SK-N-SH (cell line): ENCODE data around the gene IFT172. TPM values are rescaled to one million over a fixed set of nuclear protein-coding genes. Genes with fewer than 3 reads are reported as not detected.

Experiments
- CTCF ChIA-PET: fragments of 300-600, 350-600 bp; formaldehyde crosslinking; extraction: SDS; loops from one replicate; lab custom pipeline; 2021; lab: Yijun Ruan, JAX
- POLR2A ChIA-PET: fragments of 350-600 bp; sonication (Branson Sonifier 250); formaldehyde crosslinking; extraction: SDS; loops from one replicate; lab custom pipeline; 2020; ENCODE audit warnings: antibody characterized with exemption, inconsistent platforms; lab: Yijun Ruan, JAX
- DNase-seq: peaks from one replicate; pipeline ENCODE4 v3.0.0; 2012
- H2AFZ ChIP-seq: fragments of 200-600 bp; sonication (generic); 2 replicates; pipeline ENCODE4 v1.8.1; 2016; ENCODE audit warnings: antibody characterized with exemption, mild to moderate bottlenecking, low read depth
- H3F3A ChIP-seq: fragments of 200-600 bp; sonication (generic); replicated peaks from 2 replicates; pipeline ENCODE3; 2016; ENCODE audit warnings: antibody characterized with exemption, mild to moderate bottlenecking; ENCODE audit not compliant: insufficient read depth
- H3K27ac ChIP-seq, 2 experiments: fragments of 200-500 bp in 1 of 2; fragments of 200-600 bp in 1 of 2; sonication (Bioruptor generic) in 1 of 2; sonication (generic), shearing (Covaris generic) in 1 of 2; 2 replicates each; pipeline versions ENCODE4 v1.5.1 to v1.6.1; 2014 to 2016; ENCODE audit warnings: low read depth in 2 of 2, inconsistent platforms in 1 of 2, low read length in 1 of 2, mild to moderate bottlenecking in 1 of 2, mixed read lengths in 1 of 2
- H3K27me3 ChIP-seq: fragments of 200-600 bp; sonication (generic), shearing (Covaris generic); 2 replicates; pipeline ENCODE4 v1.6.1; 2016; ENCODE audit warnings: mixed run types; ENCODE audit not compliant: insufficient read depth
- H3K36me3 ChIP-seq, 2 experiments: fragments of 200-500 bp in 1 of 2; fragments of 200-600 bp in 1 of 2; sonication (Bioruptor generic) in 1 of 2; sonication (generic) in 1 of 2; replicated peaks in 1 of 2; 2 replicates each; pipeline versions ENCODE3 to v1.5.1; 2014 to 2016; ENCODE audit warnings: low read length in 1 of 2, mild to moderate bottlenecking in 1 of 2; ENCODE audit not compliant: insufficient read depth in 2 of 2, control insufficient read depth in 1 of 2
- H3K4me1 ChIP-seq, 2 experiments: fragments of 200-500 bp in 1 of 2; fragments of 200-600 bp in 1 of 2; sonication (Bioruptor generic) in 1 of 2; sonication (generic), shearing (Covaris generic) in 1 of 2; 2 replicates each; pipeline versions ENCODE4 v1.5.1 to v1.6.1; 2014 to 2016; ENCODE audit warnings: low read depth in 1 of 2, low read length in 1 of 2, mixed run types in 1 of 2; ENCODE audit not compliant: insufficient read depth in 2 of 2, control insufficient read depth in 1 of 2
- H3K4me2 ChIP-seq: fragments of 200-600 bp; sonication (generic), shearing (Covaris generic); 2 replicates; pipeline ENCODE4 v1.6.1; 2017; ENCODE audit warnings: mixed run types
- H3K4me3 ChIP-seq, 2 experiments: fragments of 200-500 bp in 1 of 2; fragments of 200-600 bp in 1 of 2; sonication (Bioruptor generic) in 1 of 2; sonication (generic), shearing (Covaris generic) in 1 of 2; 2 replicates each; pipeline versions ENCODE4 v1.5.1 to v1.8.1; 2014 to 2016; ENCODE audit warnings: low read depth in 2 of 2, inconsistent platforms in 1 of 2, low read length in 1 of 2, mild to moderate bottlenecking in 1 of 2, mixed read lengths in 1 of 2, moderate library complexity in 1 of 2
- H3K79me2 ChIP-seq: fragments of 200-600 bp; sonication (generic); 2 replicates; pipeline ENCODE4 v1.8.1; 2017; ENCODE audit warnings: mild to moderate bottlenecking; ENCODE audit not compliant: insufficient read depth
- H3K9ac ChIP-seq: fragments of 200-600 bp; sonication (generic); 2 replicates; pipeline ENCODE4 v1.6.1; 2017; ENCODE audit warnings: mixed run types
- H3K9me2 ChIP-seq: fragments of 200-600 bp; sonication (generic); 2 replicates; pipeline ENCODE4 v1.6.1; 2017; ENCODE audit warnings: mixed run types
- H3K9me3 ChIP-seq: fragments of 200-600 bp; sonication (generic); 2 replicates; pipeline ENCODE4 v1.6.1; 2017; ENCODE audit warnings: mixed run types, mild to moderate bottlenecking, moderate library complexity
- H4K20me1 ChIP-seq: fragments of 200-600 bp; sonication (generic); 2 replicates; pipeline ENCODE4 v1.6.1; 2017; ENCODE audit warnings: mild to moderate bottlenecking, mixed run types; ENCODE audit not compliant: insufficient read depth
- CTCF ChIP-seq: fragments of 200-600 bp; sonication (generic); IDR thresholded peaks from 2 replicates; pipeline ENCODE4 v1.6.1; 2017; ENCODE audit warnings: antibody characterized with exemption, mild to moderate bottlenecking, moderate library complexity
- EP300 ChIP-seq, 2 experiments: IDR thresholded peaks; 2 replicates each; pipeline versions ENCODE4 v1.4.0 to v1.6.1; 2012; ENCODE audit warnings: borderline replicate concordance in 1 of 2, low read depth in 1 of 2, low read length in 1 of 2
- FOSL2 ChIP-seq: IDR thresholded peaks from 2 replicates; pipeline ENCODE4 v1.4.0; 2012; ENCODE audit warnings: low read depth, mild to moderate bottlenecking, moderate library complexity, borderline replicate concordance
- FOXJ3 ChIP-seq: sonication (generic); formaldehyde crosslinking; IDR thresholded peaks from 2 replicates; pipeline ENCODE4 v1.5.1; 2020; ENCODE audit warnings: mild to moderate bottlenecking, missing genetic modification reagents
- GABPA ChIP-seq: IDR thresholded peaks from 2 replicates; pipeline ENCODE4 v1.4.0; 2012; ENCODE audit warnings: low read depth, mild to moderate bottlenecking
- IRF3 ChIP-seq: fragments of 150-350 bp; IDR thresholded peaks from 2 replicates; pipeline ENCODE4 v1.6.1; 2016; ENCODE audit warnings: mild to moderate bottlenecking, low read depth, low read length
- MAX ChIP-seq: IDR thresholded peaks from 2 replicates; pipeline ENCODE4 v1.4.0; 2012; ENCODE audit warnings: low read depth
- NRF1 ChIP-seq: IDR thresholded peaks from 2 replicates; pipeline ENCODE4 v1.6.1; 2012; ENCODE audit warnings: low read depth, mild to moderate bottlenecking, low read length
- POLR2AphosphoS5 ChIP-seq: IDR thresholded peaks from 2 replicates; pipeline ENCODE4 v1.6.1; 2012; ENCODE audit warnings: low read depth, low read length
- RAD21 ChIP-seq: IDR thresholded peaks from 2 replicates; pipeline ENCODE4 v1.6.1; 2012; ENCODE audit warnings: mild to moderate bottlenecking, low read length
- RCOR1 ChIP-seq: fragments of 150-350 bp; IDR thresholded peaks from 2 replicates; pipeline ENCODE4 v1.6.1; 2017; ENCODE audit warnings: antibody characterized with exemption, low read length
- REST ChIP-seq: IDR thresholded peaks from 2 replicates; pipeline ENCODE4 v1.6.1; 2012; ENCODE audit warnings: mild to moderate bottlenecking, low read depth, low read length, moderate library complexity
- RFX5 ChIP-seq: IDR thresholded peaks from 2 replicates; pipeline ENCODE4 v1.6.1; 2012; ENCODE audit warnings: mild to moderate bottlenecking, improper control_type of control experiment, low read length
- RXRA ChIP-seq: IDR thresholded peaks from 2 replicates; pipeline ENCODE4 v1.4.0; 2012; ENCODE audit warnings: low read depth, mild to moderate bottlenecking, borderline replicate concordance
- TCF12 ChIP-seq: IDR thresholded peaks from 2 replicates; pipeline ENCODE4 v1.4.0; 2012
- USF1 ChIP-seq: IDR thresholded peaks from 2 replicates; pipeline ENCODE4 v1.4.0; 2012; ENCODE audit warnings: low read depth, borderline replicate concordance
- USF2 ChIP-seq: fragments of 150-350 bp; IDR thresholded peaks from 2 replicates; pipeline ENCODE4 v1.6.1; 2017; ENCODE audit warnings: antibody characterized with exemption, low read length, low read depth, borderline replicate concordance
- YY1 ChIP-seq: IDR thresholded peaks from 2 replicates; pipeline ENCODE4 v1.4.0; 2012; ENCODE audit warnings: low read depth, mild to moderate bottlenecking
- ZBTB33 ChIP-seq: IDR thresholded peaks from 2 replicates; pipeline ENCODE4 v1.4.0; 2012; ENCODE audit warnings: low read depth, borderline replicate concordance
- WGBS: methylation state at CpG from one replicate; pipeline ENCODE4 v1.1.6; 2017; ENCODE audit warnings: low lambda C conversion rate; 5-methylcytosine and 5-hydroxymethylcytosine counted together
- polyA plus RNA-seq, 3 experiments: library from polyadenylated mRNA; depleted of rRNA; stranded (reverse); fragments of >200 nt; gene quantifications; 2 replicates each; pipeline ENCODE4 v1.2.3, GENCODE V29; 2012

The IFT172 gene
- polyA plus RNA-seq (2012; rRNA removed): 28.2 and 31.3 TPM in 2 replicates
- 9.6 and 15.7 TPM in 2 replicates for polyA plus RNA-seq (2012; cell fraction: cytosol; rRNA removed)
- polyA plus RNA-seq (2012; cell fraction: nucleus; rRNA removed): 112 and 120 TPM in 2 replicates

- Histone ChIP-seq H2AFZ (peak within 1 kb of the TSS; percentile 86), H3K9ac (peak within 1 kb of the TSS; percentile 53), H3K79me2 (peaks cover 12% of the 10 kb centered on the region; the same call in 1 of the 2 replicates), H3F3A (peaks cover 10% of the 10 kb centered on the region), H3K4me1 (peaks cover 7 to 20% of the 10 kb centered on the region in 2 experiments; a peak in 3 of 4 replicates), H3K9me3 (no peaks in the 10 kb centered on the region), H4K20me1 (no peaks in the 10 kb centered on the region), H3K36me3 (peaks cover 7 to 11% of the 10 kb centered on the region in 2 experiments), H3K27me3 (no peaks in the 10 kb centered on the region), H3K4me2 (peak within 1 kb of the TSS; percentile 89), H3K4me3 (peak within 1 kb of the TSS; percentile 72 to 86), H3K27ac (peak within 1 kb of the TSS; percentile 46 to 81; a peak in 3 of 4 replicates), H3K9me2 (no peaks in the 10 kb centered on the region)
- DNase-seq: peak; percentile 99
- 9% methylated on average over 43 of the region's 43 CpGs for WGBS
- CTCF ChIA-PET: interaction anchor here (1.0 to 2.1 kb wide), 5 partner anchors 18 to 193 kb away, joined by 3 to 6 read pairs (median 4); partner anchors contain the start of gene PPM1G
- POLR2A ChIA-PET: interaction anchor here (1.8 kb wide), 1 partner anchor 61 kb away, joined by 7 read pairs; the partner anchor contains the start of gene NRBP1
- TF ChIP-seq YY1 (no peak), RFX5 (peak; percentile 61; the same call in 1 of the 2 replicates), GABPA (no peak; the same call in 1 of the 2 replicates), USF2 (no peak), REST (no peak), RAD21 (no peak), CTCF (no peak), EP300 (IDR thresholded peaks at IDR 0.05; ENCODE audit: borderline replicate concordance in 1 of 2, low read depth in 1 of 2, low read length in 1 of 2) (no peak), FOXJ3 (CRISPR knock-in tag) (no peak), POLR2AphosphoS5 (peak; percentile 92), MAX (peak; percentile 93), FOSL2 (no peak), USF1 (no peak), TCF12 (no peak), RCOR1 (peak; percentile 55), NRF1 (peak; percentile 99), IRF3 (no peak), ZBTB33 (no peak), RXRA (no peak)
Measured at GRCh38 chr2:27489498-27490397, at the start of gene IFT172. TSS of gene IFT172 (minus strand) at chr2:27489743. CDS start at chr2:27489653, 90 bp downstream.
